T-helper 1 cell treated with Interleukin-12 subunit alpha and Interleukin-12 subunit beta and Interleukin-4 antibody, amounts not matched to agents 30 μg/mL and 1 μg/mL, for 36 hours (primary cell): Measurements from ENCODE around the gene PRDM5.

Source experiments
- H3K27ac Mint-ChIP-seq: one replicate; pipeline ENCODE4 v1.8.0; 2021; ENCODE audit warnings: mild to moderate bottlenecking, mixed read lengths
- H3K27me3 Mint-ChIP-seq: one replicate; pipeline ENCODE4 v1.8.0; 2021; ENCODE audit warnings: low read depth, mixed read lengths
- H3K36me3 Mint-ChIP-seq: one replicate; pipeline ENCODE4 v1.8.0; 2021; ENCODE audit warnings: low read depth, mixed read lengths
- H3K4me1 Mint-ChIP-seq: one replicate; pipeline ENCODE4 v1.8.0; 2021; ENCODE audit warnings: low read depth, mixed read lengths
- H3K4me3 Mint-ChIP-seq: one replicate; pipeline ENCODE4 v1.8.0; 2021; ENCODE audit warnings: mild to moderate bottlenecking, moderate library complexity, mixed read lengths
- H3K9me3 Mint-ChIP-seq: one replicate; pipeline ENCODE4 v1.8.0; 2021; ENCODE audit warnings: mixed read lengths

PRDM5 gene

GRCh38 chr4:120855307-120856001, 67.1 kb downstream of the PRDM5 start:
- Mint-ChIP-seq H3K4me3 (no peak overlapping the region), H3K27me3 (peaks cover 8% of the 10 kb centered on the region), H3K27ac (no peak overlapping the region), H3K4me1 (no peaks in the 10 kb centered on the region), H3K36me3 (no peaks in the 10 kb centered on the region), H3K9me3 (no peaks in the 10 kb centered on the region)

GRCh38 chr4:120853161-120853935, 69.2 kb downstream of the PRDM5 start:
- peaks cover 8% of the 10 kb centered on the region for H3K27me3 Mint-ChIP-seq
- H3K4me3 Mint-ChIP-seq: no peak overlapping the region
- no peaks in the 10 kb centered on the region for H3K36me3 Mint-ChIP-seq
- H3K4me1 Mint-ChIP-seq: no peaks in the 10 kb centered on the region
- no peak overlapping the region for H3K27ac Mint-ChIP-seq
- no peaks in the 10 kb centered on the region for H3K9me3 Mint-ChIP-seq

- Mint-ChIP-seq H3K27ac (no peak overlapping the region), H3K4me1 (no peaks in the 10 kb centered on the region), H3K36me3 (no peaks in the 10 kb centered on the region), H3K27me3 (peaks cover 12% of the 10 kb centered on the region), H3K4me3 (no peak overlapping the region), H3K9me3 (no peaks in the 10 kb centered on the region)
Observed at GRCh38 chr4:120850018-120850599, 72.4 kb downstream of the PRDM5 start.

- peaks cover 2% of the 10 kb centered on the region for H3K4me1 Mint-ChIP-seq
Observed at GRCh38 chr4:120847019-120847582, 75.4 kb downstream of the PRDM5 start.

GRCh38 chr4:120844528-120844921, 78.0 kb downstream of the PRDM5 start:
- Mint-ChIP-seq H3K9me3 (no peaks in the 10 kb centered on the region), H3K4me3 (no peak overlapping the region), H3K27ac (no peak overlapping the region), H3K4me1 (peaks cover 2% of the 10 kb centered on the region), H3K36me3 (no peaks in the 10 kb centered on the region), H3K27me3 (peaks cover 5% of the 10 kb centered on the region)

More at GRCh38 chr4:120847019-120847582, 75.4 kb downstream of the PRDM5 start:
- no peaks in the 10 kb centered on the region for H3K9me3 Mint-ChIP-seq
- no peak overlapping the region for H3K4me3 Mint-ChIP-seq
- no peak overlapping the region for H3K27ac Mint-ChIP-seq
- no peaks in the 10 kb centered on the region for H3K36me3 Mint-ChIP-seq
- peaks cover 12% of the 10 kb centered on the region for H3K27me3 Mint-ChIP-seq

- H3K4me1 Mint-ChIP-seq: peaks cover 2% of the 10 kb centered on the region
- no peaks in the 10 kb centered on the region for H3K9me3 Mint-ChIP-seq
- no peak overlapping the region for H3K4me3 Mint-ChIP-seq
- H3K27me3 Mint-ChIP-seq: peaks cover 5% of the 10 kb centered on the region
- no peak overlapping the region for H3K27ac Mint-ChIP-seq
- H3K36me3 Mint-ChIP-seq: no peaks in the 10 kb centered on the region
Observed at GRCh38 chr4:120843849-120844527, 78.5 kb downstream of the PRDM5 start.

GRCh38 chr4:120842031-120842430, 80.5 kb downstream of the PRDM5 start:
- H3K27ac Mint-ChIP-seq: no peak overlapping the region
- no peaks in the 10 kb centered on the region for H3K27me3 Mint-ChIP-seq
- peaks cover 2% of the 10 kb centered on the region for H3K4me1 Mint-ChIP-seq
- no peaks in the 10 kb centered on the region for H3K9me3 Mint-ChIP-seq
- no peaks in the 10 kb centered on the region for H3K36me3 Mint-ChIP-seq
- no peak overlapping the region for H3K4me3 Mint-ChIP-seq

GRCh38 chr4:120841580-120841979, 80.9 kb downstream of the PRDM5 start:
- Mint-ChIP-seq H3K4me1 (peaks cover 2% of the 10 kb centered on the region), H3K4me3 (no peak overlapping the region), H3K9me3 (no peaks in the 10 kb centered on the region), H3K27ac (no peak overlapping the region), H3K27me3 (no peaks in the 10 kb centered on the region), H3K36me3 (no peaks in the 10 kb centered on the region)

GRCh38 chr4:120839974-120840751, 82.4 kb downstream of the PRDM5 start:
- Mint-ChIP-seq H3K27me3 (no peaks in the 10 kb centered on the region), H3K36me3 (no peaks in the 10 kb centered on the region), H3K27ac (no peak overlapping the region), H3K4me3 (no peak overlapping the region), H3K9me3 (no peaks in the 10 kb centered on the region), H3K4me1 (peaks cover 2% of the 10 kb centered on the region)

- no peak overlapping the region for H3K27ac Mint-ChIP-seq
- no peaks in the 10 kb centered on the region for H3K27me3 Mint-ChIP-seq
- no peaks in the 10 kb centered on the region for H3K36me3 Mint-ChIP-seq
- H3K4me1 Mint-ChIP-seq: peaks cover under 1% of the 10 kb centered on the region
- no peak overlapping the region for H3K4me3 Mint-ChIP-seq
- H3K9me3 Mint-ChIP-seq: no peaks in the 10 kb centered on the region
Observed at GRCh38 chr4:120839334-120839973, 83.1 kb downstream of the PRDM5 start.

GRCh38 chr4:120838784-120839183, 83.7 kb downstream of the PRDM5 start:
- H3K27me3 Mint-ChIP-seq: no peaks in the 10 kb centered on the region
- no peak overlapping the region for H3K27ac Mint-ChIP-seq
- H3K4me3 Mint-ChIP-seq: no peak overlapping the region
- no peaks in the 10 kb centered on the region for H3K36me3 Mint-ChIP-seq
- peaks cover 1% of the 10 kb centered on the region for H3K9me3 Mint-ChIP-seq
- H3K4me1 Mint-ChIP-seq: no peaks in the 10 kb centered on the region

GRCh38 chr4:120837656-120838055, 84.9 kb downstream of the PRDM5 start:
- no peaks in the 10 kb centered on the region for H3K27me3 Mint-ChIP-seq
- H3K4me1 Mint-ChIP-seq: no peaks in the 10 kb centered on the region
- peaks cover 6% of the 10 kb centered on the region for H3K9me3 Mint-ChIP-seq
- H3K27ac Mint-ChIP-seq: no peak overlapping the region
- no peaks in the 10 kb centered on the region for H3K36me3 Mint-ChIP-seq
- H3K4me3 Mint-ChIP-seq: no peak overlapping the region

GRCh38 chr4:120835342-120835741, 87.2 kb downstream of the PRDM5 start:
- Mint-ChIP-seq H3K9me3 (peaks cover 6% of the 10 kb centered on the region), H3K27ac (no peak overlapping the region), H3K27me3 (no peaks in the 10 kb centered on the region), H3K4me1 (no peaks in the 10 kb centered on the region), H3K4me3 (no peak overlapping the region), H3K36me3 (no peaks in the 10 kb centered on the region)
